Keratinocyte (primary cell): ENCODE measurements around the gene EXOC6B.

Experiments used
- EZH2 ChIP-seq: IDR thresholded peaks from one replicate; pipeline ENCODE4 v1.6.1; 2012; ENCODE audit warnings: inconsistent platforms, mild to moderate bottlenecking, low read length, moderate library complexity
- TF ChIP-seq, protein P1 (sequence below), 3 experiments: IDR thresholded peaks in 1 of 3; conservative IDR thresholded peaks in 1 of 3; optimal IDR thresholded peaks in 1 of 3; 2 replicates in 2 of 3; 3 replicates in 1 of 3; pipeline versions ENCODE3 to v1.5.1; 2011; ENCODE audit warnings: low read length in 3 of 3, mild to moderate bottlenecking in 3 of 3, moderate library complexity in 2 of 3, control low read depth in 1 of 3, inconsistent platforms in 1 of 3; ENCODE audit not compliant: insufficient read depth in 2 of 3; ENCODE audit errors: extremely low read depth in 1 of 3

GRCh38 chr2:72423756-72424155, 402.1 kb downstream of the EXOC6B start:
- TF ChIP-seq, protein P1, sequence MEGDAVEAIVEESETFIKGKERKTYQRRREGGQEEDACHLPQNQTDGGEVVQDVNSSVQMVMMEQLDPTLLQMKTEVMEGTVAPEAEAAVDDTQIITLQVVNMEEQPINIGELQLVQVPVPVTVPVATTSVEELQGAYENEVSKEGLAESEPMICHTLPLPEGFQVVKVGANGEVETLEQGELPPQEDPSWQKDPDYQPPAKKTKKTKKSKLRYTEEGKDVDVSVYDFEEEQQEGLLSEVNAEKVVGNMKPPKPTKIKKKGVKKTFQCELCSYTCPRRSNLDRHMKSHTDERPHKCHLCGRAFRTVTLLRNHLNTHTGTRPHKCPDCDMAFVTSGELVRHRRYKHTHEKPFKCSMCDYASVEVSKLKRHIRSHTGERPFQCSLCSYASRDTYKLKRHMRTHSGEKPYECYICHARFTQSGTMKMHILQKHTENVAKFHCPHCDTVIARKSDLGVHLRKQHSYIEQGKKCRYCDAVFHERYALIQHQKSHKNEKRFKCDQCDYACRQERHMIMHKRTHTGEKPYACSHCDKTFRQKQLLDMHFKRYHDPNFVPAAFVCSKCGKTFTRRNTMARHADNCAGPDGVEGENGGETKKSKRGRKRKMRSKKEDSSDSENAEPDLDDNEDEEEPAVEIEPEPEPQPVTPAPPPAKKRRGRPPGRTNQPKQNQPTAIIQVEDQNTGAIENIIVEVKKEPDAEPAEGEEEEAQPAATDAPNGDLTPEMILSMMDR (optimal IDR thresholded peaks at IDR 0.05 in 1 of 3, IDR thresholded peaks at IDR 0.05 in 1 of 3, conservative IDR thresholded peaks at IDR 0.05 in 1 of 3; ENCODE audit: extremely low read depth in 1 of 3, insufficient read depth in 2 of 3, low read length in 3 of 3), result no peak
- no peak for TF ChIP-seq EZH2
